Myometrial cell (primary cell): ENCODE measurements around the gene LENG9. TPM values are rescaled to one million over a fixed set of nuclear protein-coding genes. Genes with fewer than 3 reads are reported as not detected.

ENCODE experiments used
- total RNA-seq: library from RNA; depleted of rRNA; stranded (reverse); fragments of >200 nt; gene quantifications from 2 replicates; pipeline ENCODE4 v1.2.3, GENCODE V29; 2015

LENG9 gene
- 8.7 and 11.0 TPM in 2 replicates for total RNA-seq

GRCh38 chr19:54463531-54464043, at the start of gene LENG9:
Gene LENG9, minus strand, starts transcription at chr19:54463778. Its CDS starts 252 bp downstream, at chr19:54463526.

GRCh38 chr19:54502518-54503048, 39.0 kb upstream of the LENG9 start, which contains the start of gene LAIR2:
Gene LAIR2, plus strand, starts transcription at chr19:54502831. Its CDS starts 88 bp downstream, at chr19:54502919.

GRCh38 chr19:54473071-54473891, 9.7 kb upstream of the LENG9 start, which contains the start of gene CDC42EP5:
Gene CDC42EP5, minus strand, starts transcription at chr19:54473296. Its CDS starts 7,749 bp downstream, at chr19:54465547.

GRCh38 chr19:54448774-54449700, 14.5 kb downstream of the LENG9 start, which contains the start of gene LENG8:
Gene LENG8, plus strand, starts transcription at chr19:54449199. Its CDS starts 2,146 bp downstream, at chr19:54451345.

GRCh38 chr19:54415208-54415900, 48.2 kb downstream of the LENG9 start, which contains the start of gene TTYH1:
Gene TTYH1, plus strand, starts transcription at chr19:54415464. Its CDS starts 89 bp downstream, at chr19:54415553.

Other genes starting within 250 kb of the LENG9 start
- not detected in 2 replicates for gene LILRB3, start 240.8 kb downstream of the LENG9 start, total RNA-seq
- gene LILRA6, start 221.0 kb downstream of the LENG9 start, total RNA-seq, result not detected in 2 replicates
- gene LILRB5, start 206.5 kb downstream of the LENG9 start, total RNA-seq, result not detected in 2 replicates
- gene LILRB2, start 182.7 kb downstream of the LENG9 start, total RNA-seq, result not detected in 2 replicates
- not detected in 2 replicates for gene LILRA5, start 150.6 kb downstream of the LENG9 start, total RNA-seq
- not detected in 2 replicates for gene LILRA4, start 124.6 kb downstream of the LENG9 start, total RNA-seq
- not detected in 2 replicates for gene LAIR1, start 98.8 kb downstream of the LENG9 start, total RNA-seq
- not detected in 2 replicates for gene TTYH1, start 48.3 kb downstream of the LENG9 start, total RNA-seq
- gene LENG8, start 14.6 kb downstream of the LENG9 start, total RNA-seq, result 28.2 and 43.0 TPM in 2 replicates
- 28.4 and 33.2 TPM in 2 replicates for gene CDC42EP5, start 9.5 kb upstream of the LENG9 start, total RNA-seq
- not detected in 2 replicates for gene LAIR2, start 39.1 kb upstream of the LENG9 start, total RNA-seq
- not detected in 2 replicates for gene LILRA2, start 110.0 kb upstream of the LENG9 start, total RNA-seq
- gene LILRA1, start 129.9 kb upstream of the LENG9 start, total RNA-seq, result not detected in 2 replicates
- gene LILRB1, start 166.7 kb upstream of the LENG9 start, total RNA-seq, result not detected in 2 replicates
- not detected in 2 replicates for gene LILRB4, start 199.2 kb upstream of the LENG9 start, total RNA-seq